HFFc6 (cell line): ENCODE data around the gene UBE2QL1. TPM values are rescaled to one million over a fixed set of nuclear protein-coding genes. Genes with fewer than 3 reads are reported as not detected.

ENCODE experiments used
- DNase-seq: peaks from one replicate; pipeline ENCODE4 v3.0.0-alpha.2; 2018
- H3K27ac Mint-ChIP-seq: 2 replicates; pipeline ENCODE4 v1.8.0; 2020; ENCODE audit warnings: mild to moderate bottlenecking, mixed read lengths
- H3K27me3 Mint-ChIP-seq: 2 replicates; pipeline ENCODE4 v1.8.0; 2021; ENCODE audit warnings: mild to moderate bottlenecking, moderate library complexity, mixed read lengths; ENCODE audit not compliant: insufficient read depth
- H3K36me3 Mint-ChIP-seq: 2 replicates; pipeline ENCODE4 v1.8.0; 2021; ENCODE audit warnings: low read depth, mixed read lengths
- H3K4me1 Mint-ChIP-seq: 2 replicates; pipeline ENCODE4 v1.8.0; 2020; ENCODE audit warnings: low read depth, mixed read lengths
- H3K4me3 Mint-ChIP-seq: 2 replicates; pipeline ENCODE4 v1.8.0; 2020; ENCODE audit warnings: mild to moderate bottlenecking, moderate library complexity, mixed read lengths
- H3K9me3 Mint-ChIP-seq: 2 replicates; pipeline ENCODE4 v1.8.0; 2020; ENCODE audit warnings: mild to moderate bottlenecking, mixed read lengths
- CTCF ChIP-seq: fragments of 200-600 bp; sonication (generic); IDR thresholded peaks from 2 replicates; pipeline ENCODE4 v1.5.0; 2021; ENCODE audit warnings: antibody characterized with exemption, mild to moderate bottlenecking
- total RNA-seq, 6 experiments: library from RNA; stranded (reverse); fragmentation: NEBNext Ultra II Directional; extraction: Animal tissue kit (Norgen Biotek cat#: 25700); gene quantifications; 2 replicates in 1 of 6; 3 replicates in 5 of 6; pipeline ENCODE4 v1.2.3, GENCODE V29; 2021

UBE2QL1 gene
- total RNA-seq, 6 experiments from 2014 or later: not detected

GRCh38 chr5:6452622-6453504 is 4.2 kb downstream of the UBE2QL1 start:
- DNase-seq: no peak
- no peak overlapping the region for H3K4me3 Mint-ChIP-seq
- no peak overlapping the region for H3K27ac Mint-ChIP-seq
- H3K36me3 Mint-ChIP-seq: no peaks in the 10 kb centered on the region; the same call in 1 of the 2 replicates
- TF ChIP-seq CTCF: no peak
- H3K9me3 Mint-ChIP-seq: peaks cover 5% of the 10 kb centered on the region; the same call in 1 of the 2 replicates
- no peaks in the 10 kb centered on the region for H3K4me1 Mint-ChIP-seq
- H3K27me3 Mint-ChIP-seq: peaks cover 26% of the 10 kb centered on the region

GRCh38 chr5:6453937-6454560 is 5.4 kb downstream of the UBE2QL1 start:
- H3K4me1 Mint-ChIP-seq: no peaks in the 10 kb centered on the region
- TF ChIP-seq CTCF: no peak
- no peak overlapping the region for H3K27ac Mint-ChIP-seq
- H3K27me3 Mint-ChIP-seq: peaks cover 26% of the 10 kb centered on the region
- H3K36me3 Mint-ChIP-seq: no peaks in the 10 kb centered on the region; the same call in 1 of the 2 replicates
- no peak overlapping the region for H3K4me3 Mint-ChIP-seq
- DNase-seq: no peak
- H3K9me3 Mint-ChIP-seq: peaks cover 5% of the 10 kb centered on the region; the same call in 1 of the 2 replicates

- Mint-ChIP-seq H3K27me3 (peaks cover 21% of the 10 kb centered on the region), H3K36me3 (no peaks in the 10 kb centered on the region)
Observed at GRCh38 chr5:6454628-6455053, 6.0 kb downstream of the UBE2QL1 start.

GRCh38 chr5:6455571-6456200 is 7.0 kb downstream of the UBE2QL1 start:
- Mint-ChIP-seq H3K36me3 (no peaks in the 10 kb centered on the region), H3K4me1 (no peaks in the 10 kb centered on the region), H3K9me3 (no peaks in the 10 kb centered on the region; the same call in 1 of the 2 replicates), H3K27me3 (peaks cover 16% of the 10 kb centered on the region), H3K4me3 (no peak overlapping the region), H3K27ac (no peak overlapping the region)
- TF ChIP-seq CTCF: no peak
- no peak for DNase-seq

More at GRCh38 chr5:6454628-6455053, 6.0 kb downstream of the UBE2QL1 start:
- H3K27ac Mint-ChIP-seq: no peak overlapping the region
- no peaks in the 10 kb centered on the region for H3K4me1 Mint-ChIP-seq
- H3K9me3 Mint-ChIP-seq: no peaks in the 10 kb centered on the region; the same call in 1 of the 2 replicates
- H3K4me3 Mint-ChIP-seq: no peak overlapping the region
- no peak for DNase-seq
- TF ChIP-seq CTCF: no peak

GRCh38 chr5:6456766-6457370 is 8.2 kb downstream of the UBE2QL1 start:
- H3K27me3 Mint-ChIP-seq: peaks cover 14% of the 10 kb centered on the region

More at GRCh38 chr5:6456766-6457370, 8.2 kb downstream of the UBE2QL1 start:
- Mint-ChIP-seq H3K36me3 (no peaks in the 10 kb centered on the region), H3K4me3 (no peak overlapping the region), H3K4me1 (no peaks in the 10 kb centered on the region), H3K9me3 (no peaks in the 10 kb centered on the region; the same call in 1 of the 2 replicates), H3K27ac (no peak overlapping the region)
- DNase-seq: no peak
- TF ChIP-seq CTCF: no peak
